Stimulated activated CD8-positive, alpha-beta memory T cell treated with anti-CD3 and anti-CD28 coated beads, Interleukin-15, amount 100 ng/mL, for 48 hours (primary cell): ENCODE results near the gene ERICH4.
"Not testable (repeated sequence)": the region's sequence is repeated elsewhere in the genome, so short reads cannot be mapped to it uniquely, and the experiment has no call there.

Experiments used
- DNase-seq, 2 donors: peaks; one replicate each; pipeline ENCODE4 v3.0.0-alpha.2; 2020; ENCODE audit warnings: low read depth in 2 of 2

ERICH4 gene

GRCh38 chr19:41442473-41443355, at the start of gene ERICH4:
Gene ERICH4 (plus strand): TSS chr19:41443156. CDS start chr19:41443170, 14 bp downstream.
- no peak for DNase-seq

- DNase-seq: no peak
Measured at GRCh38 chr19:41395355-41395754, 47.6 kb upstream of the ERICH4 start.

- peak; percentile 99 for DNase-seq
Measured at GRCh38 chr19:41397086-41398049, 45.6 kb upstream of the ERICH4 start, which contains the start of the genes BCKDHA and EXOSC5. Gene BCKDHA (plus strand): TSS chr19:41397818. CDS start chr19:41397828, 10 bp downstream. Gene EXOSC5 (minus strand): TSS chr19:41397359. CDS start chr19:41397328, 31 bp downstream.

DNA sequence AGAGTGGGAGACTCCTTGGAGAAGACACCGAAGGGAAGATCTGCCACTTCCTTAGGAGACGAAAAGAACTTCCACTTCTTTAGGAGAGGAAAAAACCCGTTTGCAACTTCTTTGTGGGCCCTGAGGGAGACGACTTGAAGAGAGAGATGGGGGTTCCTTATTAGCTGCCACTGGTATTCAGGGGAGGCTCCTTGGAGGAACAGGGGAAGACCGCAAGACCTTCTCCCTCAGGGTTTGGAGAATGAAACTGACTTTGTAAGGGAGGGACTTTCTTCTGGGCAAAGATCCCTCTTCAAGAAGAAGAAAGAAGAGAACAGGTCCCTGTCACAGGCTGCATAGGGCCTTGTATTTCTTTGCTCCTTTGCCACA, 44.9 kb upstream of the ERICH4 start:
- no peak for DNase-seq

DNA sequence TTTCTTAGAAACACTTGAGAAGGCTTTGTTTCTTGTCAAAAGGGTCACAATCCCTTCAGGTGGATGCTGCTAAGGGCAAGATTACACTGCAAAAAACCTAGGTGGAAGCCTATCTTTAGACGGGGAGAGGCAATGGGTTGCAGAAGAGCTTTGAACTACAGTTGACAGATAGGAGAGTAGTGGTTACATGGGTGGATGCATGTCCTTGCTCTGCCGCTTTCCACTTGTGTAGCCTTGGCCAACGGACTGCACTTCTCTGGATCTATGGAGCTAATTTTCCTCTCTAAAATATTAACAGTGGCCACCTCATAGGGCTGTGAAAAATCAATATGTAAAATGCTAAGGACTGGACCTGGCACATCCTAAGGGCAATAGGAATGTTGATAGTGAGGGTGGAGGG, 44.4 kb upstream of the ERICH4 start:
- DNase-seq: no peak

GRCh38 chr19:41399091-41399490, 43.9 kb upstream of the ERICH4 start:
- no peak for DNase-seq

DNA sequence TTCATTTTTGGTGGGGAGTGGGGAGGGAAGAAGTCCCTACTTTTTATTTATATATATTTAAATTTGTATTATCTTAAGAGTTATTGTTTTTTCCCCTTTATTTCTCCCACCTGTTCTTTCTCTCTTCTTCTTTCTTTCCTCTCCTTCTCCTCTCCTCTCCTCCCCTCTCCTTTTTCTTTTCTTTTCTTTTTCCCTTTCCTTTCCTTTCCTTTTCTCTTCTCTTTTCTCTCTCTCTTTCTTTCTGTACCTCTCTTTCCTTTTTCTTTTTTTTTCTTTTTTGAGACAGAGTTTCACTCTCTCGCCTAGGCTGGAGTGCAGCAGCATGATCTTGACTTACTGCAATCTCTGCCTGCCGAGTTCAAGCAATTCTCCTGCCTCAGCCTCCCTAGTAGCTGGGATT, 43.4 kb upstream of the ERICH4 start:
- DNase-seq: no peak

DNA sequence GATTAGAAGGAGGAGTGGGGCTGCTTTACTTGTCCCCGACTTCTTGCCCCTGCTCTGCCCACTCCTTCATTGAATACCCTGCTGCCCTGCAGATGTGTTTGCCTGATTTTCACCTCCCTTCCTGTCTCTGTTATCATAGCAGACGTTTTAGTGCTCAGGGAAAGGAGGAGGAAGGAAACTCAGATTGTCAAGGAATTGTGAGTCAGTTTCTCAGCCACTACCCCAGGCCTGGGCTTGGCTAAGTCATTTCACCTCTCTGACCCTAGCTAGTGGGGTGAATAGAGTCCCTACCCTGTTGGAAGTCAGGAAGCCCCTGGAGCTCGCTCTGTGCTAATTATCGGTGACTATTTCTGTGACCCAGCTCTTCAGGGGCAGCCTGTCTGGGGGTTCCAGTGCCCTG, 41.5 kb upstream of the ERICH4 start:
- DNase-seq: no peak

DNA sequence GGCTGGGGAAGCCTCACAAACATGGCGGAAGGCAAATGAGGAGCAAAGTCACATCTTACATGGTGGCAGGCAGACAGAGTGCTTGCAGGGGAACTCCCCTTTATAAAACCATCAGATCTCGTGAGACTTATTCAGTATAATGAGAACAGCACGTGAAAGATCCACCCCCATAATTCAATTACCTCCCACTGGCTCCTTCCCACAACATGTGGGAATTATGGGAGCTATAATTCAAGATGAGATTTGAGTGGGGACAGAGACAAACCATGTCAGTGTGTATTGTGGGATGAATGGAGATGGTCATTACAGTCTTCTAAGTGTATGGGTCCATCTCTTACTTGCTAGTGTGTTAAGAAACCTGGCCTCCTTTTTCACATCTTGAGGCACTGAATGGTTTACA, 40.9 kb upstream of the ERICH4 start:
- DNase-seq: no peak

GRCh38 chr19:41403181-41403970, 39.6 kb upstream of the ERICH4 start:
- no peak for DNase-seq

DNA sequence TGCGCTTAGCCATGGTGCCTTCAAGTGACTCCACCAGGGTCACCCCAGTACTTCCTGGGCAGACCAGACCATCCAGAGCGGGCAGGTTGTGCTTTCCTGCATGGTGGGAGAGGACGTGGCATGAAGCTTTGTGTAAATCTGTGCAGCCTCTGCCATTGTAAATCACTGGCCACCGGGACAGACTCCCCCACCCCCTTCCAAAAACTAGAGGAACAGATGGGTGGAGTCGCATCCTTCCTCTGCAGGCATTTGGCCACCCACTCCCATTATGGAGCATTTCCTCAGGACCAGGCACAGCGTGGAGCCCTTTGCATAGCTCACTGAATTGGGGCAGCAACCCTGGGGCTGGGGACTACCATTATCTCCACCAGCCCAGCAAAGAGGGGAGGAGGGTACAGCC, 37.2 kb upstream of the ERICH4 start:
- DNase-seq: no peak

- no peak for DNase-seq
Measured at GRCh38 chr19:41407271-41407670, 35.7 kb upstream of the ERICH4 start.

DNA sequence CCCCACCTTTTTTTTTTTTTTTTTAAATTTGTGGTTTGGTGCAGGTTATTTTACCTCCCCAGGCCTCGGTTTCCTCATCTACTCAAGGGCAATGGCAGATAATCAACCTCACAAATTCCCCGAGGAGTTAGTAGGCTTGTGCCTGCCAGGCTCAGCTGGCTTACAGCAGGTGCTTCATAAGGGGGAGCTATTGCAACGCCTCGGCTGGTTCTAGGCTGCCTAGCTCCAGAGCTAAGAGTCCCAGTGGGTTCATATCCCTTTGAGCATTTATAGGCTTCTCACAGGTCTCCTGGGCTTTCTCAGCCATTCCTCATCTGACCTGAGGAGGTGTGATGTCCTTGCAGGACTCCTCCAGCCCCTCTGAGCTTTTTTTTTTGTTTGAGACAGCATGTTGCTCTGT, 34.7 kb upstream of the ERICH4 start:
- no peak for DNase-seq

GRCh38 chr19:41408846-41409245, 34.1 kb upstream of the ERICH4 start:
- DNase-seq: not testable (repeated sequence)

DNA sequence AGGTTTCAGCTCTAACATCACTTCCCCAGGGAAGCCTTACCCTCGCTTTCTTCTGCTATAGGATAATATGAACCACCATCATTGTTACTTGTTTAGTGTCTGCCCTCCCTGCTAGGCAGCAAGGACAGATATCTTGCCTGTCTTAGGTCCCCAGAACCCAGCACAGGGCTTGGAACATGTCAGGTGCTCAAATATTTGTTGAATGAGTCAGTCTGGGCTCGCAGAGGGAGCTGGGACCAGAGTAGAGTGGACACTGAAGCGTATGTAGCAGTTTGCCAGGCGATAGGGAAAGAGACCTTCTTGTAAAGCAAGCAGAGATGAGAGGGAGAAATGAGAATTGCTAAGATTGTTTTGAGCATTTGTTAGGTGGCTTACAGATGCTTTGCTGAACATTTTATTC, 33.7 kb upstream of the ERICH4 start:
- DNase-seq: no peak

DNA sequence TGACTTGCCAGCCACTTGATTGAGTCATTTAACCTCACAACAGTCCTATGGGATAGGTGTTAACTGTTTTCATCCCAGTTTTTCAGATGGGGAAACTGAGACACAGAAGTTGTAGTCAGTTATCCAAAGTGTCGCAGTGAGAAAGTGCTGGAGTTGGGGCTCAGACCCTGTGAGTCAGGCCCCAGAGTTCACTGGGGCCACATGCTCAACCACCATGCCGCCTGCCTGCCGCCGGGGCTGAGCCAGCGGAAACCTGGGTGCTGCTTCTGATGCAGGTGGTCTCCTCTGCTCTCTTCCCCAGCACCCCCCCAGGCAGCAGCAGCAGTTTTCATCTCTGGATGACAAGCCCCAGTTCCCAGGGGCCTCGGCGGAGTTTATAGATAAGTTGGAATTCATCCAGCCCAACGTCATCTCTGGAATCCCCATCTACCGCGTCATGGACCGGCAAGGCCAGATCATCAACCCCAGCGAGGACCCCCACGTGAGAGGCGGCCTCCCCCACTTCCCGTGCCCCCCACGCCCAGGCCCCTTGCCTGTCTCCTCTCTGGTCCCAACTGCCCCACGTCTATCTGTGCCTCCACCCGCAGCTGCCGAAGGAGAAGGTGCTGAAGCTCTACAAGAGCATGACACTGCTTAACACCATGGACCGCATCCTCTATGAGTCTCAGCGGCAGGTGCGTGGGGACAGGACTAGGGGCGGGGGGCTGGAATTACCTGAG, 32.5 kb upstream of the ERICH4 start:
- no peak for DNase-seq

- DNase-seq: no peak
Measured at GRCh38 chr19:41411100-41411967, 31.6 kb upstream of the ERICH4 start.

DNA sequence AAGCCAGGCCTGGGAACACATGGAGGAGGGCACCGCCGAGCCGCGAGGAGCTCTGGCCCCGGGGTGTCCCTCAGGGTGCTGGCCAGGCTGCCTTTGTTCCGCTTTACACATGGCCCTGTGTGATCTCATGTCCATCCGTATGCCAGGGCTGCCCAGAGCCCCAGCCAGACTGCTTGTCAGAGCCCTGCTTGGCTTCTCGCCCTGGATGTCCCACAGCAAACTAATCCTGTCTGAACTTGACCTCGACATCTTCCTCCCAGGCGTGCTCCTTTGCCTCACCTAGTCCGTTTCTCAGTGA, 31.0 kb upstream of the ERICH4 start:
- DNase-seq: no peak

DNA sequence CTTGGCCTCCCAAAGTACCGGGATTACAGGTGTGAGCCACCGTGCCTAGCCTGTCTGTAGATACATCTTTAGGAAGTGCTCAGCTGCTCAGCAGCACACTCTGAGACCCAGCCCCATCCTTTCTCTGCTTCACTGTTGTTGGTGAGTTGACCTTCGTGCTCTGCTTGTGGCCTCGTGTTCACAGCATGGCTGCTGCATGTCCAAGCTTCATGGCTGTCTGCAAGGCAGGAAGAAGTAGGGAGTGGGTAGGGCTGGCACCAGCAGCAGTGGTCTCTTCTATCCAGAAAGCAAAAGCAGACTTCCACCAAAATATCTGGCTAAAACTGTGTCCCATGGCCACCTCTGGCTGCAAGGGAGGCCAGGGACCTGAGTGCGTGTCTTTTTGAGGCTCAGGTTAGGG, 30.0 kb upstream of the ERICH4 start:
- DNase-seq: no peak

DNA sequence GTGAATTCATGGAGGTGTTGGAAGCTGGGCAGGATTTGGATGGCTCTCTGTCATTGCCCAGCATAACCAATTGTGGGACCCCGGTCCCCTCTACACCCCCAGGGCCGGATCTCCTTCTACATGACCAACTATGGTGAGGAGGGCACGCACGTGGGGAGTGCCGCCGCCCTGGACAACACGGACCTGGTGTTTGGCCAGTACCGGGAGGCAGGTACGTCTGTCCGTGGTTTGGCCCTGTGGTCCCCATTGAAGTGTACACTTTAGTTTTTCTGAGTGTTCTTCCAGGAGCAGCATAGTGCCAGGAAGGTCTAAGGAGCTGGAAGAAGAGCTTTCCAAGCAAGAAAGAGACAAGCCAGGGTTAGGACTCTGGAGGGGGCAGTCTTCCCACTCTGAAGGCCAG, 29.0 kb upstream of the ERICH4 start:
- DNase-seq: no peak
